GDM1 (cell line): ENCODE measurements around the gene CROCC.

Source experiments
- DNase-seq: peaks from one replicate; lab custom pipeline; 2025; lab: John Stamatoyannopoulos, UW

The CROCC gene

DNA sequence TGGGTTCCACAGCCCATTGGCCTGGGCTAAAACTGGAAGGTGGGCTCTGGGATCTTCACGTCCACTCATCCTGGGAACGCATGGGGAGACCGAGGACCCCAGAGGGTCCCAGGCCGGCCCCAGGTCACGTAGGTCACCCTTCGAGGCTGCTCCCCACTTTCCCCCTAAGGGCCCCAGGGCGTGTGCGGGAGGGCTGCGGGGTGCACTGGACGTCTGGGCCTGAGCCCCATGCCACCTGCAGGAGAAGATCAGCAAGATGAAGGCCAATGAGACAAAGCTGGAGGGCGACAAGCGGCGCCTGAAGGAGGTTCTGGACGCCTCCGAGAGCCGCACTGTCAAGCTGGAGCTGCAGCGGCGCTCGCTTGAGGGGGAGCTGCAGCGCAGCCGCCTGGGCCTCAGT lies 46.2 kb downstream of the CROCC start:
- no peak for DNase-seq

- DNase-seq: no peak
Measured at GRCh38 chr1:16968372-16968771, 46.6 kb downstream of the CROCC start.

GRCh38 chr1:16969057-16969611 lies 47.4 kb downstream of the CROCC start:
- DNase-seq: no peak

DNA sequence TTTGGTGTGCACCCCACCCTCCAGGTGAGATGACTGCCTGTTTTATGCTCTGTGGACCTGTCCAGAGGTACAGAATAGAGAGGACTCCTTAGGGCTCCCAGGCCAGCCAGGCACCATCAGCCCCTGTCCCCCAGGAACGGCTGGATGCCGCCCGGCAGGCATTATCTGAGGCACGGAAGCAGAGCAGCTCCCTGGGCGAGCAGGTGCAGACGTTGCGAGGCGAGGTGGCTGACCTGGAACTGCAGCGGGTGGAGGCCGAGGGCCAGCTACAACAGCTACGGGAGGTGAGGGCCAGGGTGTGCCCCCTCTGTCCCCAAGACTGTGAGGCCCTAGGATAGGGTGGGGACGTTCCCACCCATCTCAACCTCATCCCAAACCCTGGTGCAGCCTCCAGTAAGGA lies 47.9 kb downstream of the CROCC start:
- no peak for DNase-seq

GRCh38 chr1:16970132-16970910 lies 48.6 kb downstream of the CROCC start:
- DNase-seq: no peak

GRCh38 chr1:16971341-16972188 lies 49.8 kb downstream of the CROCC start:
- DNase-seq: no peak

GRCh38 chr1:16972189-16972895 lies 50.6 kb downstream of the CROCC start:
- DNase-seq: no peak

GRCh38 chr1:16973215-16973614 lies 51.5 kb downstream of the CROCC start:
- no peak for DNase-seq

- DNase-seq: no peak
Measured at GRCh38 chr1:16975211-16975610, 53.5 kb downstream of the CROCC start.

GRCh38 chr1:16975838-16976237 lies 54.1 kb downstream of the CROCC start:
- no peak for DNase-seq

DNA sequence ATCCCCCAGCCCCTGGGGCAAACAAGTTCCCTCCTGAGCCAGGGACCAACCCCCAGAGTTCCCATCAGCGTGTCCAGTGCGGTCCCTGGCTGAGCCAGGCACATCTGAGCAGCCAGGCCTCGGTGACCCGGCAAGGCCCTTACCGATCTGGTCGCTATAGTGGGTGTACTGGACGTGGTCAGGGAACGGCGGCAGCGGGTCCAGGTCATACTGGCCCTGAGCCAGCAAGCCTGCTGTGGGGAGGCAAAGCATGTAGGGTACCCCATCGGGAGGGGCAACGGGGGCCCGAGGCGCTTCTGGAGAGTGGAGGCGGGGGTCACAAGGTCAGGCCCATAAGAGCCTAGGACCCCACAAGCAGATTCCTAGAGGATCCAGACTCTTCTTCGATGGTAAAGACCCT lies 55.2 kb downstream of the CROCC start:
- DNase-seq: no peak

- no peak for DNase-seq
Measured at GRCh38 chr1:16977377-16977776, 55.6 kb downstream of the CROCC start.

GRCh38 chr1:16978139-16978538 lies 56.4 kb downstream of the CROCC start:
- DNase-seq: no peak

DNA sequence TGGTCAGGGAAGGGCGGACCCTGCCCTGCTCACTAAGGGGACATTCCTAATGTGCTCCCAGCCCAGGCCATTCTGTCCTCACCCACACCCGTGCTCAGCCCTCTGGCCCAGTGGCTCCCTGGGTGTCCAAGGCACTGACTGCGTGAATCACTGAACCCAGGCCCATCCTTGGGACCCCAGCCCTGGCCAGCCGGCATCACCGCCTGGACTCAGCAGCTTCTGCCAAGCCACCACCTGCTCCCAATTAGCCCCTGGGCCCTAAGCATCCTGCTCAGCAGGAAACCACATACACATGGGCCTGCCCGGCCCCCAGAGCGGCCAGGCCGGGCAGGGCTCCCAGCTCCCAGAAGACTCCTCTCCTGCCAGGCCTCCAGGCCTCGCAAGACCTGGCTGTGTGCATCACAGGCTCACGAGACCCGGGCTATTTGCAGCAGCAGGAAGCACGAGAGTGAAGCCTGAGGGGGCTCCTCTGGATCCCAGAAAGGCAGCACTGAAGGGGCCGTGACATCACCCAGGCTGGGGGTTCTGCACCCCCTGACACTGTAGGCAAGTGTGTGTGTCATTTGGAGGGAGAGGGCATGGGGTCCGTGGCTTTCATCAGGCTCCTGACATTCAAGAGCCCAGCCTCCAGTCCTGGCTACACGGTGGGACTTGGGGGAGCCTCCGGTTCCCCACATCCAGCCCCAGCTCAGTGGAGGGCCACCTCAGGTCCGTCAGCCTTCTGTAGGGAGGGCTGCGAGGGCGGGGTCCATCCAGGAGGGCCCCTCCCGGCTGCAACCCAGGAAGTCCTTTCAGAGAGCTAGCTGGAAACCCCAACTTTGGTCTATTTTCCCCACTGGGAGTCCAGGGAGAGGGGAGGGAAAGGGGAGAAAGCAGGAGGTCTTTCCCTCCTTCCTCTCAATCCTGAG lies 57.1 kb downstream of the CROCC start:
- DNase-seq: no peak

DNA sequence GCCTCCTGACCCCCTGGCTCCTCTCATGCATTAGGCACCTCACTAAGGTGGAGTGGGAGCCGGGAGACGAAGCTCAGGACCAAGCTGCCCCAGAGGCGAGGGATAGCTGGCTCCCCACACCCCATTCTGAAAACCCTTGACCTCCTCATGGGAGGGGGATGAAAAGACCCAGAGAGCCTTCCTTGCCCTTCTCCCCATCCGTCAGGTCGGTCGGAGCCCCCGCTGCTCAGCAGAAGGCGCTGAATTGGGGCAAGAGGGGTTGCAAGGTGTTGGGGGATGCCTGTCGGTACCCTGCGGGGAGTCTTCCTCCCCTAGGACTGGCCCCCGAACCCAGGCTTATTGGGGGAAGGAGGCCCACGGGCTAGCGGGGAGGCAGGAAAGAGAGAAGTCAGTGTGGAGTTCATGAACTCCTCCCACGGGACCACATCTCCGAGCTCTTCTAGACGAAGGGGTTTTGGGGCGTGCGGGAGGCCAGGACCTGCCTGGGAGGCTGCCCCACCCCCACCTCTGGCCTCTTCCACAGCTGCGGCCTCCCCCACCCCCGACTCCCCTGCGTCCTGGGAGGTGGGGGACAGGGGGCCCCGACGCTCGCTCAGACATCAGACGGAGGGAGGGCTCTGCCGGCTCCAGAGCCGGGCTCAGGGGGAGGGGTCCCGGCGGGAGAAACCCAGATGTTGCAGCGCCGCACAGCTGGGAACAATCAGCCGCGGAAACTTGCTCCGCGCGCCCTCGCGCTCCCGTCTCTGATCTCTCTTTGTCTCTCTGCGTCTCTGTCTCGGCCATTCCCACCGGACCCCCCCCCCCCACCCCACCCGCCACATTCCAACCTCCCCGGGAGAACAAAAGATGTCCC lies 58.0 kb downstream of the CROCC start:
- no peak for DNase-seq

DNA sequence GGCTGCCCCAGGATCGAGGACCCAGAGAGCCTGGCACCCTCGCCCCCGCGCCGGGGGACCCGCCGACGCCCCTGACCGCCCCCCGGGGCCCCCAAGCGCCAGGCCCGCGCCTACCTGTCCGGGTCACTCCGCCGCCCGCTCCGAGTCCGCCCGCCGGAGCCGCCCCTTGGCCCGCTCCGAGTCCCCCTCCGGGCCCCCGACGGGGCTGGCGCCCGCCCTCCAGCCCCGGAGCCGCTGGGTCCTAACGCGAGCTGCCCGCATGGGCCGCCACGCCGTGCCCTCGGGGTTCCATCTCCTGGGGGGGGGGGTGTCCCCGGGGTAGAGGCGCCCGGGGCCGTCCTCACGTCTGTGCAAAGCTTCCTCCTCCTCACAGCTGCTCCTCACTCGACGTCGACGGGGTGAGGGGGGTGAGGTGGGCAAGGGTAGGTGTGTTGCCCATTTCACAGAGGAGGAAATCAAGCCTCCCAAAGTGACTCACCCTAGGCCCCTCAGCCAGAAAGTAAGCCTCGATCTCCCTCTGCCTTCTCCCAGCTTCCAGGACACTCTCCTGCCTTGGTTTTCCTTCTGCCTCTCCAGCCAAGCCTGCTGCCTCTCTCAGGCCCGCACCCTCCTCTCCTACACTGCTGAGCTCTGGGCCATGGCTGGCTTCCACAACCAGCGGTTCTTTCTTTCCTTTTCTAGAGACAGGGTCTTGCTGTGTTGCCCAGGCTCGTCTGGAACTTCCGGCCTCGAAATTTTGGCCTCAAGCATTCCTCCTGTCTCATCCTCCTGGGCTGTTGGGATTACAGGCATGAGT lies 58.9 kb downstream of the CROCC start, which contains the start of gene MFAP2:
MFAP2 (minus strand) TSS at position 148 of the 796 bp plus-strand sequence. CDS start 2,347 bp downstream, outside the sequence.
- DNase-seq: no peak

DNA sequence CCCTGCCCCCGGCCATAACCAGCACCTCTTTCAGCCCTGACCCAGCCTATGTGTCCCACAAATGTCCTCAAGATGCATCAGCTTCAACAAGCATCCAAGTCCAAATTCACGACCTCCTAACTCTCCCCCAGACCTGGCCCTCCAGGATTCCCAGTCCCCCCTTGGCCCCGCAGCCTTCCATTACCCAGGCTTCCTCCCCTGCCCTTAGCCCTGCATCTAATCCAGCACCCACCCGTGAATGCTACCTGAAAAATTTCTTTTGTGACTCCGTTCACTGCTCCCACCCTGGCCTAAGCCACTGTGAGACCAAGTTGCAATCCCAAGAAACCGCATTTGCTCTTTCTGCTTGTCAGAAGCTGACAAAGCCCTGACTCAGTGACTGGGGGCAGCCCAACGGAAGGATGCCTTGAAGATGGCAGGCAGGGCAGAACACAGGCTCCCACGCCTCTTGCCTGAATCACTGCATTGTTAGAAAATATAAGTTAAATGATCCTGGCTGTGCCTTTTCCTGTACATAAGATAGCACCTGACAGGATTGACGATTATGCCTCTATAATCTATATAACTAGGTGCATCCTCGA lies 59.6 kb downstream of the CROCC start:
- no peak for DNase-seq

- DNase-seq: no peak
Measured at GRCh38 chr1:16982902-16983301, 61.2 kb downstream of the CROCC start.

GRCh38 chr1:16983649-16984048 lies 61.9 kb downstream of the CROCC start:
- DNase-seq: no peak
